Brain microvascular endothelial cell (primary cell): ENCODE measurements around the gene DNAH6.

Source experiments
- DNase-seq: peaks from one replicate; pipeline ENCODE4 v3.0.0-alpha.2; 2020
- H3K27ac ChIP-seq: fragments of 250-450 bp; sonication (Bioruptor Pico); 2 replicates; pipeline ENCODE4 v1.5.1; 2020; ENCODE audit warnings: mild to moderate bottlenecking, moderate library complexity
- H3K27me3 ChIP-seq: fragments of 250-450 bp; sonication (Bioruptor Pico); replicated peaks from 2 replicates; pipeline ENCODE4 v1.5.1; 2020; ENCODE audit warnings: mild to moderate bottlenecking
- H3K36me3 ChIP-seq: fragments of 250-450 bp; sonication (Bioruptor Pico); replicated peaks from 2 replicates; pipeline ENCODE4 v1.5.1; 2020; ENCODE audit warnings: mild to moderate bottlenecking
- H3K4me3 ChIP-seq: 2 replicates; pipeline ENCODE4 v1.5.1; 2011; ENCODE audit warnings: low read depth, mild to moderate bottlenecking, control low read depth, low read length, moderate library complexity
- in situ Hi-C: cut with HindIII; loops from 2 replicates; pipeline ENCODE4 v1.10.0; 2017; ENCODE audit warnings: low sequenced_read_pairs, low pct_ligation_motif_present
- TF ChIP-seq, protein P1 (sequence below): IDR thresholded peaks from 2 replicates; pipeline ENCODE4 v1.5.1; 2011; ENCODE audit warnings: low read depth, mild to moderate bottlenecking, moderate library complexity, low read length, control low read depth, inconsistent platforms; ENCODE audit errors: missing control alignments

DNAH6 gene

DNA sequence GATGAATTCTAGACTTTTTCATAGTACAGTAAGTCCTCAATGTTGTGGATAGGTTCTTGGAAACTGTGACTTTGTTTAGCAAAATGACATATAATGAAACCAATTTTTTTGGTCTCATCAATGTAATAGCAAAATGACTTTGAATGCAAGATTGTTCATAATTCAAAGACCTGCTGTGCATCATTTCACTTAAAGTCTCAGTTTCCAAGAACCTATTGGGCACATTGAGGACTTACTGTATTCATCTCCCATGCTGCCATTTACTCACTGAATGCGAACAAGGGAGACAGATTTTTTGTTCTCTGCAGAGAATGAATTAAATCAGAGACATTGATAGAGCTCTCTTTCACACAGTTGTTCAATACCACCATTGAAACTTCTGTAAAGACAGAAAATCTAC, 211.0 kb downstream of the DNAH6 start:
- in situ Hi-C loops = no loop called here
- DNase-seq = no peak
- H3K27ac ChIP-seq = no peak overlapping the region
- no peaks in the 10 kb centered on the region for H3K36me3 ChIP-seq
- H3K27me3 ChIP-seq = no peaks in the 10 kb centered on the region
- no peak overlapping the region for H3K4me3 ChIP-seq
- TF ChIP-seq, protein P1, sequence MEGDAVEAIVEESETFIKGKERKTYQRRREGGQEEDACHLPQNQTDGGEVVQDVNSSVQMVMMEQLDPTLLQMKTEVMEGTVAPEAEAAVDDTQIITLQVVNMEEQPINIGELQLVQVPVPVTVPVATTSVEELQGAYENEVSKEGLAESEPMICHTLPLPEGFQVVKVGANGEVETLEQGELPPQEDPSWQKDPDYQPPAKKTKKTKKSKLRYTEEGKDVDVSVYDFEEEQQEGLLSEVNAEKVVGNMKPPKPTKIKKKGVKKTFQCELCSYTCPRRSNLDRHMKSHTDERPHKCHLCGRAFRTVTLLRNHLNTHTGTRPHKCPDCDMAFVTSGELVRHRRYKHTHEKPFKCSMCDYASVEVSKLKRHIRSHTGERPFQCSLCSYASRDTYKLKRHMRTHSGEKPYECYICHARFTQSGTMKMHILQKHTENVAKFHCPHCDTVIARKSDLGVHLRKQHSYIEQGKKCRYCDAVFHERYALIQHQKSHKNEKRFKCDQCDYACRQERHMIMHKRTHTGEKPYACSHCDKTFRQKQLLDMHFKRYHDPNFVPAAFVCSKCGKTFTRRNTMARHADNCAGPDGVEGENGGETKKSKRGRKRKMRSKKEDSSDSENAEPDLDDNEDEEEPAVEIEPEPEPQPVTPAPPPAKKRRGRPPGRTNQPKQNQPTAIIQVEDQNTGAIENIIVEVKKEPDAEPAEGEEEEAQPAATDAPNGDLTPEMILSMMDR = no peak

DNA sequence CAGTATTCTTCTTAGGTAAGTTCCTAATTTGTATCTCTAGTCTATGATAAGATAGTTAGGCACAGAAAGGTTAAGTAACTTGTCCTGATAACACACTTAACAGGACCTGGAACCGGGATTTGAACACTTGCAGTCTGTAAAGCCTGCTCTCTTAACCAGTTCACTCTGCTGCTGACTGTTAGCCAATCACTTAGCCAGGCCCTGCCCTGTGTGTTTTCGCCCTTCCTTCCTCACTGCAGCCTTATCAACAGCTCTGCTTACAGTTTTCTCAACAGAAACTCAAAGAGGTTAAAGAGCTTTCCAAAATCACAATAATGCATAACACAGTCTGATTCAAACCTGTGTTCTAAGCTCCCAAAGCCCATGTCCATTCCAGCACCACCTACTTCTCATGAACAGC, 212.9 kb downstream of the DNAH6 start:
- Histone ChIP-seq H3K27me3 (no peaks in the 10 kb centered on the region), H3K36me3 (no peaks in the 10 kb centered on the region), H3K4me3 (no peak overlapping the region), H3K27ac (no peak overlapping the region)
- in situ Hi-C loops = no loop called here
- no peak for DNase-seq
- TF ChIP-seq, protein P1 = no peak

DNA sequence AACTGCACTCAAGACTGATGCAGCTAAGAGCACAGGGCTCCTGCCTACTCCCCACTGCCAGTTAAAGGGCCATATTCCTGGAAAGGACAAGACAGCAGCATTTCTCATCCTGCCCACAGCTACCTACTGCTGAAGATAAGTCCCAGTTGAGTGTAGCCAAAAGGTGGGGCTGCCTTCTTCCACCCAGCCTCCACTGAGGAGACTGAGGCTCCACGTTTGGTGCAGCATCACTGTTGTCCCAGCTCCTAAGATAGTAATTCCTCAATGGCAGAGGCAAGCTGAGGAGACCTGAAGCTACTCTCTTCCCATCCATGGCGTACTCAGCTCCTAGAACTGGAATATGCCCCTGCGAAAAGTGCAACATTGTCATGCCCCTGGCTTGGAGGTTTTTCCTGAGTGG, 214.9 kb downstream of the DNAH6 start:
- TF ChIP-seq, protein P1 = no peak
- no peak for DNase-seq
- Histone ChIP-seq H3K4me3 (no peak overlapping the region), H3K27me3 (no peaks in the 10 kb centered on the region), H3K27ac (no peak overlapping the region), H3K36me3 (no peaks in the 10 kb centered on the region)
- in situ Hi-C loops = no loop called here

DNA sequence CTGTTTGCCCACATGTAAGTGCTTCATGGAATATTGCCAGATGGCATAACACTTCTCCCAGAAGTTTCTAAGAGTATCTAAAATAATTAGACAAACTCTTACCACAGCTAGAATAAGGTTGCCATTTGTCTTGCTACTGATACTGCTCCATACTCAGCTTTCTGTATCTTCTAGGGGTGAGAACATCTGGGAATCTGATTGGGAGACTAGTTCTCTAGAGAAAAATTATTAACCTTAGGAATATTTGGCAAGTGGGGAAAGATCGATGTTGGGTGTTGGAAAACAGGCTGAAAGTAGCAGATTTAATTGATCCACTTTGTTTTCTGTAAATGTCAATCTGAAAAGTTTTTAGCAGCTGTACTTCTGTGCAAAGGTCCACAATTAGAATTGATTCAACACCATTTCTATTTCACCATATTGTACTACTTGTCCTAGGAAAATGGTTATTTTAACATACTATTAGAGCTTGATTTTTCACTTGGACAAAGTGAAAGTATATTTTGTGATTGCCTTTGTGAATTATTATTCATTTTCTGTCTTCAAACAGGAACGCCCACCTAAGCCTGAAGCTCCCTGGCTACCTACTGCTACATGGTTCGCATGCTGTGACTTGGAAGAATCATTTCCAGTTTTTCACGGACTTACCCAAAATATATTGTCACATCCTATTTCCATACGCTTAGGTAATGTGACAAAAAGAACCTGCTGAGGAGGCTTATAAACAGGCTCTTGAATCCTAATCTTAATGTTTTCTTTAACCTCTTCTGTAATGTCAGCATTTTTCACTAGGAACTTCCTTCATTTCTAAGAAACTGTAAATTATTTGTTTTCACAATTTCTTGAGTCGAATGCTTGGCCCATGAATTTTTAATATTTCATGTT, 216.8 kb downstream of the DNAH6 start:
- no peak overlapping the region for H3K27ac ChIP-seq
- no peak for DNase-seq
- no peaks in the 10 kb centered on the region for H3K36me3 ChIP-seq
- TF ChIP-seq, protein P1 = no peak
- no peak overlapping the region for H3K4me3 ChIP-seq
- H3K27me3 ChIP-seq = no peaks in the 10 kb centered on the region
- in situ Hi-C loops = no loop called here

DNA sequence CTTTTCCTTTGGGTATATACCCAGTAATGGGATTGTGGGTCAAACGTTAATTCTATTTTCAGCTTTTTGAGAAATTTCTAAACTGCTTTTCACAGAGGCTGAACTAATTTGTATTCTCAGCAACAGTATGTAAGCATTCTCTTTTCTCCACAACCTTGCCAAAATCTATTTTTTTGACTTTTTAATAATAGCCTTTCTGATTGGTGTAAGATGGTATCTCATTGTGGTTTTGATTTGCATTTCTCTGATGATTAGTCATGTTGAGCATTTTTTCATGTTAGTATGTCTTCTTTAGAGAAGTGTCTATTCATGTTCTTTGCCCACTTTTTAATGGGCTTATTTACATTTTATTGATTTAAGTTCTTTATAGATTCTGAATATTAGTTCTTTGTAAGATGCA, 219.1 kb downstream of the DNAH6 start:
- TF ChIP-seq, protein P1 = no peak
- Histone ChIP-seq H3K4me3 (no peak overlapping the region), H3K27ac (no peak overlapping the region), H3K27me3 (peaks cover 2% of the 10 kb centered on the region), H3K36me3 (no peaks in the 10 kb centered on the region)
- in situ Hi-C loops = no loop called here
- DNase-seq = no peak
